Measurements from ENCODE around the gene LRRIQ4. TPM values are rescaled to one million over a fixed set of nuclear protein-coding genes. Genes with fewer than 3 reads are reported as not detected.

The LRRIQ4 gene
- total and polyA plus RNA-seq, 2 experiments from 2014 or later: 0.15 TPM; not detected in 1

- Histone ChIP-seq H3K4me3 (no peak overlapping the region), H3K4me1 (ENCODE audit: low read depth) (no peaks in the 10 kb centered on the region), H3K36me3 (no peaks in the 10 kb centered on the region), H3K27ac (peak overlapping the region; percentile 24), H3K27me3 (no peaks in the 10 kb centered on the region), H3K9me3 (ENCODE audit: low read depth) (no peaks in the 10 kb centered on the region)
- no peak for TF ChIP-seq CTCF (IDR thresholded peaks at IDR 0.05; ENCODE audit: low read depth, low read length)
- DNase-seq (ENCODE audit: low read depth in 1 of 2, low spot score in 1 of 2): peak in 1 of 2 donors; percentile 37
Measured at GRCh38 chr3:169836078-169836941, 23.6 kb downstream of the LRRIQ4 start.

GRCh38 chr3:169836942-169837275 is 24.2 kb downstream of the LRRIQ4 start:
- Histone ChIP-seq H3K9me3 (ENCODE audit: low read depth) (no peaks in the 10 kb centered on the region), H3K27me3 (no peaks in the 10 kb centered on the region), H3K4me3 (no peak overlapping the region), H3K36me3 (no peaks in the 10 kb centered on the region), H3K4me1 (ENCODE audit: low read depth) (no peaks in the 10 kb centered on the region), H3K27ac (peak overlapping the region; percentile 24)
- DNase-seq (ENCODE audit: low read depth in 1 of 2, low spot score in 1 of 2): no peak
- no peak for TF ChIP-seq CTCF (IDR thresholded peaks at IDR 0.05; ENCODE audit: low read depth, low read length)

DNA sequence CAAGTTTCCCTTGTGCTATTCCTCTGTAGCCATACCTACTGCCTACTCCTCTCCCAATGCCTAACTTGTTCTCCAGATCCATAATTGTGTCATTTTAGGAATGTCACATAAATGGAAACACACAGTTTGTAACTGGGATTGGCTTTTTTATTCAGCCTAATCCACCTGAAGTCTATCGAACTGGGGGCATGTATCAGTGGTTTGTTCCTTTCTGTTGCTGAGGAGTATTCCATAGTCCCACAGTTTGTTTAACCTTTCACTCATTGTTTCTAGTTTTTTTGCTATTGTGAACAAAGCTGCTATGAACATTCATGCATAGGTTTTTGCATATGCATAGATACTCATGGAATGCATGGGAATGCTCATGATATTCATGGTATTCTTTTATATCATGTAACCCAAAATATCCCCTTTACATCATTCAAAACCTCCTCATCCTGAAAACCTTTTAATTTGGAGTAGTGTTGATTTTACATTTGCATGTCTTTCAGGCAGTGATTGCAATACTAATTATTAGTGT is 25.9 kb downstream of the LRRIQ4 start:
- no peak for DNase-seq (ENCODE audit: low read depth in 1 of 2, low spot score in 1 of 2)
- Histone ChIP-seq H3K27me3 (no peaks in the 10 kb centered on the region), H3K27ac (no peak overlapping the region), H3K4me3 (no peak overlapping the region), H3K36me3 (no peaks in the 10 kb centered on the region), H3K4me1 (ENCODE audit: low read depth) (no peaks in the 10 kb centered on the region), H3K9me3 (ENCODE audit: low read depth) (no peaks in the 10 kb centered on the region)
- no peak for TF ChIP-seq CTCF (IDR thresholded peaks at IDR 0.05; ENCODE audit: low read depth, low read length)

DNA sequence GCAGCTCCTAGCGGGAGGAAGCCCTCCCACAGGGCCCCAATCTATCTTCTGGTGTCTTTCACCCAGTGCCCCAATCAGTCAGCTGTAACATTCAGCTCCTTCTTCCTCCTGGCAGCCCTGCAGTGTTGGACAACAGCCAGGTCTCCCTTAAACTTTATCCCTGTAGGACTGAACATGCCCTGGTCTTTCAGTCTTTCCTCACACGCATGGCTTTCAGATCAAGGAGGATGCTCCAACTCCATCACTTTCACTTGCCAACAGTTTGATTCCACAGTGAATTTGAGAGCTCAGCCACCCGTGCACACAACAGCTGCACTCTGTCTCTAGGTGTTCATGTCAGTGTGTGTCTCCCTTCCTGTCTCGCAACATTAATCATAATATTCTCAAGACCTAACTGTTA is 28.5 kb downstream of the LRRIQ4 start:
- peak in 1 of 2 donors; percentile 59 for DNase-seq (ENCODE audit: low read depth in 1 of 2, low spot score in 1 of 2)
- H3K9me3 ChIP-seq (ENCODE audit: low read depth): no peaks in the 10 kb centered on the region
- H3K36me3 ChIP-seq: no peaks in the 10 kb centered on the region
- H3K4me1 ChIP-seq (ENCODE audit: low read depth): no peaks in the 10 kb centered on the region
- no peak overlapping the region for H3K27ac ChIP-seq
- no peaks in the 10 kb centered on the region for H3K27me3 ChIP-seq
- H3K4me3 ChIP-seq: no peak overlapping the region
- no peak for TF ChIP-seq CTCF (IDR thresholded peaks at IDR 0.05; ENCODE audit: low read depth, low read length)

DNA sequence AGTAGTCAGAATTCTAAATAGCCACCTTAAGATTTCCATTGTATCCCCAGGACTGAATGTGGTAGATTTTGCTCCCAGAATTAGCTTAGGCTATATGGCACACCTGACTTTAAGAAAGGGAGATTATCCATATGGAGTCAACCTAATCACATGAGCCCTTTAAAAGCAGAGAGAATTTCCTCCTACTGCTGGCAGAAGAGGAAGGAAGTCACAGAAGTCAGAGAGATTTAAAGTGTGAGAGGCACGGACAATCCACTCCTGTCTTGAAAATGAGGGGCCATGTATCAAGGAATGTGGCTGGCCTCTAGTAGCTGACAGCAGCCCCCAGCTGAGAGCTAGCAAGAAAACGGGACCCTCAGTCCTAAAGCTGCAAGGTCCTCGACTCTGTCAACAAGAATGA is 30.3 kb downstream of the LRRIQ4 start:
- H3K27ac ChIP-seq: no peak overlapping the region
- peaks cover 4% of the 10 kb centered on the region for H3K4me1 ChIP-seq (ENCODE audit: low read depth)
- no peaks in the 10 kb centered on the region for H3K36me3 ChIP-seq
- H3K9me3 ChIP-seq (ENCODE audit: low read depth): no peaks in the 10 kb centered on the region
- no peak for TF ChIP-seq CTCF (IDR thresholded peaks at IDR 0.05; ENCODE audit: low read depth, low read length)
- no peak for DNase-seq (ENCODE audit: low read depth in 1 of 2, low spot score in 1 of 2)
- H3K27me3 ChIP-seq: no peaks in the 10 kb centered on the region
- no peak overlapping the region for H3K4me3 ChIP-seq

All from cardiac muscle cell (in vitro differentiated cells and primary cell).